ENCODE results near the gene LSR.
"Not testable (repeated sequence)": the region's sequence is repeated elsewhere in the genome, so short reads cannot be mapped to it uniquely, and the experiment has no call there.

Gene LSR

GRCh38 chr19:35220315-35220921 lies 28.4 kb upstream of the LSR start:
- peak; percentile 20 for DNase-seq

- not testable (repeated sequence) for DNase-seq
Observed at GRCh38 chr19:35220973-35221590, 27.7 kb upstream of the LSR start.

- no peak for DNase-seq
Observed at GRCh38 chr19:35222373-35223015, 26.3 kb upstream of the LSR start.

- DNase-seq: no peak
Observed at GRCh38 chr19:35223084-35223790, 25.6 kb upstream of the LSR start.

- no peak for DNase-seq
Observed at GRCh38 chr19:35223862-35224505, 24.8 kb upstream of the LSR start.

GRCh38 chr19:35224681-35225571 lies 23.9 kb upstream of the LSR start:
- no peak for DNase-seq

GRCh38 chr19:35225951-35226350 lies 22.9 kb upstream of the LSR start:
- DNase-seq: no peak

- no peak for DNase-seq
Observed at GRCh38 chr19:35226748-35227147, 22.1 kb upstream of the LSR start.

GRCh38 chr19:35228177-35228930 lies 20.4 kb upstream of the LSR start, which contains the start of gene FAM187B:
Gene FAM187B (minus strand): TSS chr19:35228739. CDS start chr19:35228680, 59 bp downstream.
- DNase-seq: no peak

GRCh38 chr19:35229601-35230000 lies 19.2 kb upstream of the LSR start:
- no peak for DNase-seq

GRCh38 chr19:35231956-35232645 lies 16.7 kb upstream of the LSR start:
- DNase-seq: no peak

- no peak for DNase-seq
Observed at GRCh38 chr19:35232912-35233311, 15.9 kb upstream of the LSR start.

GRCh38 chr19:35236638-35237400 lies 12.0 kb upstream of the LSR start:
- DNase-seq: peak; percentile 56

GRCh38 chr19:35239597-35239996 lies 9.2 kb upstream of the LSR start:
- not testable (repeated sequence) for DNase-seq

GRCh38 chr19:35240327-35240726 lies 8.5 kb upstream of the LSR start:
- peak; percentile 59 for DNase-seq

GRCh38 chr19:35241417-35241816 lies 7.4 kb upstream of the LSR start:
- no peak for DNase-seq

- no peak for DNase-seq
Observed at GRCh38 chr19:35246466-35247092, 2.2 kb upstream of the LSR start.

- DNase-seq: peak; percentile 73
Observed at GRCh38 chr19:35247526-35248309, 1.1 kb upstream of the LSR start.

Measured in CD4-positive, alpha-beta T cell treated with Interleukin-21 for 1 hour (primary cell).